NCI-H2171 treated with DMSO at 0.1 percent for 48 hours (cell line): ENCODE measurements around the gene UBE2G2.
A peak's percentile ranks its signal among the peaks of the same experiment; 100 is the strongest.

Source experiments
- DNase-seq: peaks from one replicate; lab custom pipeline; 2025; lab: John Stamatoyannopoulos, UW

UBE2G2 gene

GRCh38 chr21:44815225-44815624 is 13.6 kb upstream of the UBE2G2 start:
- DNase-seq: no peak

- DNase-seq: no peak
Measured at GRCh38 chr21:44814498-44815023, 12.9 kb upstream of the UBE2G2 start.

GRCh38 chr21:44813727-44814126 is 12.1 kb upstream of the UBE2G2 start:
- no peak for DNase-seq

- no peak for DNase-seq
Measured at GRCh38 chr21:44813149-44813548, 11.5 kb upstream of the UBE2G2 start.

- no peak for DNase-seq
Measured at GRCh38 chr21:44812640-44813039, 11.0 kb upstream of the UBE2G2 start.

- DNase-seq: no peak
Measured at GRCh38 chr21:44810779-44811178, 9.2 kb upstream of the UBE2G2 start.

GRCh38 chr21:44805859-44806258 is 4.2 kb upstream of the UBE2G2 start:
- DNase-seq: no peak

- peak; percentile 40 for DNase-seq
Measured at GRCh38 chr21:44805226-44805625, 3.6 kb upstream of the UBE2G2 start.

GRCh38 chr21:44804762-44805161 is 3.1 kb upstream of the UBE2G2 start:
- peak; percentile 40 for DNase-seq

- no peak for DNase-seq
Measured at GRCh38 chr21:44803651-44804050, 2.0 kb upstream of the UBE2G2 start.

- no peak for DNase-seq
Measured at GRCh38 chr21:44802396-44803153, 955 bp upstream of the UBE2G2 start.

GRCh38 chr21:44800971-44801467 is 601 bp downstream of the UBE2G2 start:
- peak; percentile 47 for DNase-seq

- no peak for DNase-seq
Measured at GRCh38 chr21:44800103-44800502, 1.5 kb downstream of the UBE2G2 start.

- DNase-seq: no peak
Measured at GRCh38 chr21:44799646-44800045, 2.0 kb downstream of the UBE2G2 start.

- no peak for DNase-seq
Measured at GRCh38 chr21:44797775-44798174, 3.8 kb downstream of the UBE2G2 start.

GRCh38 chr21:44795342-44795741 is 6.3 kb downstream of the UBE2G2 start:
- DNase-seq: peak; percentile 8

GRCh38 chr21:44793592-44794374 is 7.8 kb downstream of the UBE2G2 start:
- no peak for DNase-seq

GRCh38 chr21:44792702-44793591 is 8.7 kb downstream of the UBE2G2 start:
- peak; percentile 79 for DNase-seq

GRCh38 chr21:44791993-44792392 is 9.6 kb downstream of the UBE2G2 start:
- DNase-seq: no peak

- no peak for DNase-seq
Measured at GRCh38 chr21:44791246-44791645, 10.4 kb downstream of the UBE2G2 start.

GRCh38 chr21:44790368-44790767 is 11.3 kb downstream of the UBE2G2 start:
- no peak for DNase-seq

- no peak for DNase-seq
Measured at GRCh38 chr21:44789880-44790279, 11.7 kb downstream of the UBE2G2 start.
